Endothelial cell of umbilical vein (primary cell): ENCODE data around the gene HSD17B13.

Experiments
- CTCF ChIP-seq, 2 donors: IDR thresholded peaks; 1 replicate in 1 of 2; 2 replicates in 1 of 2; pipeline ENCODE4 v1.5.1; 2011; ENCODE audit warnings: low read length in 2 of 2, mild to moderate bottlenecking in 2 of 2, moderate library complexity in 2 of 2, control low read depth in 1 of 2, inconsistent platforms in 1 of 2, low read depth in 1 of 2; ENCODE audit not compliant: insufficient read depth in 1 of 2; ENCODE audit errors: extremely low read depth in 1 of 2
- MAX ChIP-seq: IDR thresholded peaks from 2 replicates; pipeline ENCODE4 v1.6.1; 2011; ENCODE audit not compliant: insufficient read depth, insufficient read length
- POLR2A ChIP-seq: IDR thresholded peaks from 2 replicates; pipeline ENCODE4 v1.6.1; 2012; ENCODE audit warnings: low read depth, mild to moderate bottlenecking, control low read depth, low read length
- POLR2AphosphoS5 ChIP-seq: IDR thresholded peaks from 2 replicates; pipeline ENCODE4 v1.6.1; 2012; ENCODE audit warnings: low read depth, mild to moderate bottlenecking, control low read depth, low read length, moderate library complexity; ENCODE audit not compliant: insufficient read depth

- TF ChIP-seq CTCF (IDR thresholded peaks at IDR 0.05; ENCODE audit: extremely low read depth in 1 of 2, insufficient read depth in 1 of 2, low read depth in 1 of 2, low read length in 2 of 2) = no peak
- TF ChIP-seq POLR2AphosphoS5 = no peak
- TF ChIP-seq POLR2A = no peak
- TF ChIP-seq MAX = no peak
These were observed 59.8 kb downstream of the HSD17B13 start for GRCh38 chr4:87262886-87263285.
